Keratinocyte (primary cell): Measurements from ENCODE around the gene TNFSF8. TPM values are rescaled to one million over a fixed set of nuclear protein-coding genes. Genes with fewer than 3 reads are reported as not detected.

Source experiments
- DNase-seq: peaks from one replicate; pipeline ENCODE4 v3.0.0-alpha.2; 2011; ENCODE audit warnings: low read depth, missing footprints, low spot score
- FAIRE-seq: peaks from 2 replicates; lab custom pipeline; 2011; peaks lifted over from hg19 to GRCh38; lab: Jason Lieb, UNC
- H2AFZ ChIP-seq: 2 replicates; pipeline ENCODE4 v1.6.0; 2012; ENCODE audit warnings: low read length, control low read depth, inconsistent platforms; ENCODE audit not compliant: control insufficient read depth
- H3K27ac ChIP-seq: 2 replicates; pipeline ENCODE4 v1.5.1; 2011; ENCODE audit warnings: low read length; ENCODE audit not compliant: control insufficient read depth, insufficient read depth
- H3K27me3 ChIP-seq: 3 replicates; pipeline ENCODE4 v1.6.0; 2011; ENCODE audit warnings: low read length; ENCODE audit not compliant: control insufficient read depth, insufficient read depth; ENCODE audit errors: extremely low read depth
- H3K36me3 ChIP-seq, 2 experiments: 2 replicates in 1 of 2; 3 replicates in 1 of 2; pipeline ENCODE4 v1.5.1; 2011; ENCODE audit warnings: low read length in 2 of 2, mild to moderate bottlenecking in 1 of 2; ENCODE audit not compliant: control insufficient read depth in 2 of 2, insufficient read depth in 2 of 2; ENCODE audit errors: extremely low read depth in 1 of 2
- H3K4me1 ChIP-seq: 3 replicates; pipeline ENCODE4 v1.5.1; 2011; ENCODE audit warnings: low read length; ENCODE audit not compliant: control insufficient read depth, insufficient read depth; ENCODE audit errors: extremely low read depth
- H3K4me2 ChIP-seq: 3 replicates; pipeline ENCODE4 v1.6.0; 2011; ENCODE audit warnings: low read depth, low read length; ENCODE audit not compliant: control insufficient read depth, insufficient read depth; ENCODE audit errors: extremely low read depth
- H3K4me3 ChIP-seq, 3 experiments: fragments of 200-600 bp in 1 of 3; sonication (generic) in 1 of 3; 2 replicates in 2 of 3; 3 replicates in 1 of 3; pipeline ENCODE4 v1.5.1; 2011 to 2016; ENCODE audit warnings: low read length in 3 of 3, mild to moderate bottlenecking in 3 of 3, control low read depth in 2 of 3, inconsistent platforms in 1 of 3, low read depth in 1 of 3, mixed read lengths in 1 of 3, mixed run types in 1 of 3, moderate library complexity in 1 of 3; ENCODE audit not compliant: control insufficient read depth in 2 of 3, insufficient read depth in 2 of 3; ENCODE audit errors: extremely low read depth in 1 of 3
- H3K79me2 ChIP-seq: 2 replicates; pipeline ENCODE4 v1.6.0; 2012; ENCODE audit warnings: low read length; ENCODE audit not compliant: control insufficient read depth, insufficient read depth
- H3K9ac ChIP-seq: 3 replicates; pipeline ENCODE4 v1.6.0; 2011; ENCODE audit warnings: low read length; ENCODE audit not compliant: control insufficient read depth, insufficient read depth; ENCODE audit errors: extremely low read depth
- H3K9me1 ChIP-seq: 3 replicates; pipeline ENCODE4 v1.6.0; 2011; ENCODE audit warnings: low read length; ENCODE audit not compliant: control insufficient read depth, insufficient read depth; ENCODE audit errors: extremely low read depth
- H3K9me3 ChIP-seq: 2 replicates; pipeline ENCODE4 v1.5.1; 2012; ENCODE audit warnings: low read depth, low read length; ENCODE audit not compliant: control insufficient read depth
- H4K20me1 ChIP-seq: 3 replicates; pipeline ENCODE4 v1.6.0; 2011; ENCODE audit warnings: low read length; ENCODE audit not compliant: control insufficient read depth, insufficient read depth; ENCODE audit errors: extremely low read depth
- CTCF ChIP-seq, 3 experiments: IDR thresholded peaks in 1 of 3; conservative IDR thresholded peaks in 1 of 3; optimal IDR thresholded peaks in 1 of 3; 2 replicates in 2 of 3; 3 replicates in 1 of 3; pipeline versions ENCODE3 to v1.5.1; 2011; ENCODE audit warnings: low read length in 3 of 3, mild to moderate bottlenecking in 3 of 3, moderate library complexity in 2 of 3, control low read depth in 1 of 3, inconsistent platforms in 1 of 3; ENCODE audit not compliant: insufficient read depth in 2 of 3; ENCODE audit errors: extremely low read depth in 1 of 3
- EZH2 ChIP-seq: IDR thresholded peaks from one replicate; pipeline ENCODE4 v1.6.1; 2012; ENCODE audit warnings: inconsistent platforms, mild to moderate bottlenecking, low read length, moderate library complexity
- dilution Hi-C: fragments of 300-500 bp; cut with MboI; formaldehyde crosslinking; loops from one replicate; pipeline ENCODE4 v1.7.0; 2020; ENCODE audit warnings: low sequenced_read_pairs; ENCODE audit not compliant: extremely low pct_ligation_motif_present
- polyA plus RNA-seq, 5 experiments: library from polyadenylated mRNA; depleted of rRNA in 3 of 5; stranded (reverse) in 3 of 5; stranded (forward) in 1 of 5; unstranded in 1 of 5; fragments of >200 nt; gene quantifications; 1 replicate in 1 of 5; 2 replicates in 3 of 5; 3 replicates in 1 of 5; pipeline versions ENCODE4 v1.2.1 to v1.2.3, GENCODE V29; 2011 to 2012; ENCODE audit warnings: missing spikeins in 2 of 5, low read depth in 1 of 5, low replicate concordance in 1 of 5

TNFSF8 gene
- polyA plus RNA-seq, 1 donor (not counting 4 experiments of a cell fraction or from before 2014, with no cell fraction given): not detected

DNA sequence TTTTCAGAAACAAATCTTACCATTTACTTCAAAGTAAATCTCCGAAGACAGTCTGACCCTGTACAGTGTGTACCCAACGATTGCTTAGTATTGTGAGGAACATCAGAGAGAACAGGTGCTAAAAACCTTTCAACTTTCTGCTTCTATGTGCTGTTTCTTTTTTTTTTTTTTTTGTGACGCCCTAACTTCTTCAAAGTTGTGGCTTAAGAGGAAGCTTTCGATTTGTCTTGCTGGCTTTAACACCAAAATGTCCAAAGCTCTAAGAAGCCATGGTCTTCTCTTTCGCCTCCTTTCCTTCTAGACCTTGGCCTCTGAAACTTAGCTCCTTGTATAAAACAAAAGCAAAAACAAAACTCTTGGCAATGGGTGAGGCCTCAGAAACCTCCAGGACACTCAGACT is 1.2 kb downstream of the TNFSF8 start:
- no peak for TF ChIP-seq CTCF (optimal IDR thresholded peaks at IDR 0.05 in 1 of 3, IDR thresholded peaks at IDR 0.05 in 1 of 3, conservative IDR thresholded peaks at IDR 0.05 in 1 of 3; ENCODE audit: extremely low read depth in 1 of 3, insufficient read depth in 2 of 3, low read length in 3 of 3)
- no peak for TF ChIP-seq EZH2
- dilution Hi-C loops: no loop called here

GRCh38 chr9:114928671-114929070 is 1.7 kb downstream of the TNFSF8 start:
- no peak overlapping the region for H3K4me2 ChIP-seq

More for the DNA sequence above, 1.2 kb downstream of the TNFSF8 start:
- H3K27me3 ChIP-seq: peaks cover 18% of the 10 kb centered on the region
- H3K9me1 ChIP-seq: no peaks in the 10 kb centered on the region
- no peak overlapping the region for H3K4me3 ChIP-seq
- H3K4me2 ChIP-seq: no peak overlapping the region
- H3K9ac ChIP-seq: no peak overlapping the region
- no peaks in the 10 kb centered on the region for H3K4me1 ChIP-seq
- FAIRE-seq (no peak), DNase-seq (no peak)
- no peaks in the 10 kb centered on the region for H3K79me2 ChIP-seq
- no peak overlapping the region for H3K27ac ChIP-seq
- no peaks in the 10 kb centered on the region for H3K9me3 ChIP-seq
- H2AFZ ChIP-seq: no peak overlapping the region
- no peaks in the 10 kb centered on the region for H3K36me3 ChIP-seq
- H4K20me1 ChIP-seq: no peaks in the 10 kb centered on the region

More at GRCh38 chr9:114928671-114929070, 1.7 kb downstream of the TNFSF8 start:
- no peaks in the 10 kb centered on the region for H3K9me3 ChIP-seq
- no peak for FAIRE-seq
- no peak overlapping the region for H3K9ac ChIP-seq
- H3K36me3 ChIP-seq: no peaks in the 10 kb centered on the region
- no peak overlapping the region for H2AFZ ChIP-seq
- dilution Hi-C loops: no loop called here
- H3K9me1 ChIP-seq: no peaks in the 10 kb centered on the region
- H3K4me3 ChIP-seq: no peak overlapping the region
- TF ChIP-seq EZH2: no peak
- no peak for TF ChIP-seq CTCF (optimal IDR thresholded peaks at IDR 0.05 in 1 of 3, IDR thresholded peaks at IDR 0.05 in 1 of 3, conservative IDR thresholded peaks at IDR 0.05 in 1 of 3; ENCODE audit: extremely low read depth in 1 of 3, insufficient read depth in 2 of 3, low read length in 3 of 3)
- no peaks in the 10 kb centered on the region for H4K20me1 ChIP-seq
- H3K79me2 ChIP-seq: no peaks in the 10 kb centered on the region
- peaks cover 18% of the 10 kb centered on the region for H3K27me3 ChIP-seq
- DNase-seq: no peak
- no peak overlapping the region for H3K27ac ChIP-seq
- H3K4me1 ChIP-seq: no peaks in the 10 kb centered on the region
